GM23338 (cell line): Measurements from ENCODE around the gene ZDHHC8. TPM values are rescaled to one million over a fixed set of nuclear protein-coding genes. Genes with fewer than 3 reads are reported as not detected.

ENCODE experiments used
- ATAC-seq: fragments of 200-7000 bp; cut with Tn5 transposase; 3 replicates; pipeline ENCODE4 v1.9.1; 2020
- DNase-seq: peaks from one replicate; pipeline ENCODE4 v3.0.0-alpha.2; 2015; ENCODE audit warnings: low spot score
- H2AFZ ChIP-seq: fragments of 200-600 bp; sonication (generic); 2 replicates; pipeline ENCODE4 v1.8.0; 2016; ENCODE audit warnings: antibody characterized with exemption, mild to moderate bottlenecking, moderate library complexity
- H3F3A ChIP-seq: fragments of 200-600 bp; sonication (generic); replicated peaks from 2 replicates; pipeline ENCODE4 v1.8.0; 2017; ENCODE audit warnings: antibody characterized with exemption, mixed run types, low read depth
- H3K27ac ChIP-seq: fragments of 200-600 bp; sonication (generic); 2 replicates; pipeline ENCODE4 v1.6.1; 2016; ENCODE audit warnings: low read depth
- H3K27me3 ChIP-seq: fragments of 200-600 bp; sonication (generic); 2 replicates; pipeline ENCODE4 v1.8.0; 2016; ENCODE audit warnings: mild to moderate bottlenecking, mixed run types, moderate library complexity; ENCODE audit not compliant: insufficient read depth
- H3K36me3 ChIP-seq: fragments of 200-600 bp; sonication (generic); 2 replicates; pipeline ENCODE4 v1.8.0; 2016; ENCODE audit warnings: mild to moderate bottlenecking; ENCODE audit not compliant: insufficient read depth
- H3K4me1 ChIP-seq: fragments of 200-600 bp; sonication (generic); 2 replicates; pipeline ENCODE4 v1.8.0; 2016; ENCODE audit warnings: mild to moderate bottlenecking, moderate library complexity; ENCODE audit not compliant: insufficient read depth
- H3K4me2 ChIP-seq: fragments of 200-600 bp; sonication (generic); 2 replicates; pipeline ENCODE4 v1.7.1; 2017; ENCODE audit warnings: mixed run types
- H3K4me3 ChIP-seq: fragments of 200-600 bp; sonication (generic); 2 replicates; pipeline ENCODE4 v1.6.1; 2016; ENCODE audit warnings: mixed run types
- H3K79me2 ChIP-seq: fragments of 200-600 bp; sonication (generic); replicated peaks from 2 replicates; pipeline ENCODE4 v1.8.0; 2017; ENCODE audit warnings: mild to moderate bottlenecking; ENCODE audit not compliant: insufficient read depth
- H3K9me2 ChIP-seq: fragments of 200-600 bp; sonication (generic); 2 replicates; pipeline ENCODE4 v1.8.0; 2017; ENCODE audit not compliant: insufficient read depth
- H4K20me1 ChIP-seq: fragments of 200-600 bp; sonication (generic); replicated peaks from 2 replicates; pipeline ENCODE4 v1.8.0; 2017; ENCODE audit warnings: mild to moderate bottlenecking; ENCODE audit not compliant: insufficient read depth
- H3K27ac Mint-ChIP-seq: 2 replicates; pipeline ENCODE4 v1.8.0; 2020; ENCODE audit warnings: inconsistent platforms, mild to moderate bottlenecking, moderate library complexity, mixed read lengths
- H3K27me3 Mint-ChIP-seq: 3 replicates; pipeline ENCODE4 v1.8.0; 2022; ENCODE audit warnings: low read depth, mild to moderate bottlenecking, moderate library complexity, mixed read lengths, inconsistent platforms; ENCODE audit not compliant: insufficient read depth, poor library complexity
- H3K36me3 Mint-ChIP-seq: 3 replicates; pipeline ENCODE4 v1.8.0; 2021; ENCODE audit warnings: low read depth, mild to moderate bottlenecking, inconsistent platforms, moderate library complexity, mixed read lengths
- H3K4me1 Mint-ChIP-seq: 3 replicates; pipeline ENCODE4 v1.8.0; 2020; ENCODE audit warnings: mild to moderate bottlenecking, inconsistent platforms, mixed read lengths
- H3K4me3 Mint-ChIP-seq: 3 replicates; pipeline ENCODE4 v1.8.0; 2021; ENCODE audit warnings: moderate library complexity, mild to moderate bottlenecking, inconsistent platforms, mixed read lengths
- H3K9me3 Mint-ChIP-seq: 3 replicates; pipeline ENCODE4 v1.8.0; 2020; ENCODE audit warnings: moderate library complexity, mild to moderate bottlenecking, inconsistent platforms, mixed read lengths
- CREB1 ChIP-seq: fragments of 250-450 bp; sonication (Bioruptor Pico); IDR thresholded peaks from 2 replicates; pipeline ENCODE4 v1.5.0; 2020; ENCODE audit warnings: low read depth, mild to moderate bottlenecking, moderate library complexity
- EZH2 ChIP-seq: fragments of 200-600 bp; sonication (generic); IDR thresholded peaks from one replicate; pipeline ENCODE4 v1.8.0; 2017; ENCODE audit warnings: antibody characterized with exemption, mild to moderate bottlenecking, low read depth; ENCODE audit not compliant: unreplicated experiment
- EZH2phosphoT487 ChIP-seq: fragments of 200-600 bp; sonication (generic); IDR thresholded peaks from one replicate; pipeline ENCODE4 v1.8.1; 2018; ENCODE audit warnings: antibody characterized with exemption; ENCODE audit not compliant: unreplicated experiment
- JUNB ChIP-seq: IDR thresholded peaks from one replicate; pipeline ENCODE4 v1.6.1; 2016; ENCODE audit warnings: antibody characterized with exemption; ENCODE audit not compliant: unreplicated experiment
- NANOG ChIP-seq: IDR thresholded peaks from 2 replicates; pipeline ENCODE4 v1.6.1; 2016; ENCODE audit warnings: antibody characterized with exemption, borderline replicate concordance
- POLR2AphosphoS5 ChIP-seq: IDR thresholded peaks from 2 replicates; pipeline ENCODE4 v1.6.1; 2016; ENCODE audit warnings: antibody characterized with exemption, low read depth
- STAT1 ChIP-seq: IDR thresholded peaks from one replicate; pipeline ENCODE4 v1.6.1; 2016; ENCODE audit warnings: antibody characterized with exemption; ENCODE audit not compliant: unreplicated experiment
- ZNF114 ChIP-seq: fragments of 250-450 bp; sonication (Bioruptor Pico); IDR thresholded peaks from 2 replicates; pipeline ENCODE4 v1.5.0; 2020; ENCODE audit warnings: mild to moderate bottlenecking, moderate library complexity
- ZNF462 ChIP-seq: fragments of 250-450 bp; sonication (Bioruptor Pico); IDR thresholded peaks from 2 replicates; pipeline ENCODE4 v1.5.0; 2020; ENCODE audit warnings: mild to moderate bottlenecking, moderate library complexity
- polyA plus RNA-seq: library from polyadenylated mRNA; unstranded; fragments of >200 nt; fragmentation: Nextera tagmentation; extraction: Ambion mirVana; gene quantifications from 2 replicates; pipeline ENCODE4 v1.2.1, GENCODE V29; 2016
- total RNA-seq: library from RNA; depleted of rRNA; stranded (reverse); fragments of >200 nt; shearing (Covaris generic); gene quantifications from 2 replicates; pipeline ENCODE4 v1.2.3, GENCODE V29; 2014
- TF ChIP-seq, protein P1 (sequence below), 2 experiments: fragments of 200-600 bp in 1 of 2; sonication (generic) in 1 of 2; conservative IDR thresholded peaks; 2 replicates each; pipeline versions ENCODE4 v1.5.1 to v1.6.1; 2016 to 2017; ENCODE audit warnings: antibody characterized with exemption in 2 of 2, low read depth in 2 of 2, mild to moderate bottlenecking in 2 of 2, moderate library complexity in 1 of 2

The ZDHHC8 gene
- total and polyA plus RNA-seq, 2 experiments from 2014 or later, result 13.7 to 47.6 TPM

DNA sequence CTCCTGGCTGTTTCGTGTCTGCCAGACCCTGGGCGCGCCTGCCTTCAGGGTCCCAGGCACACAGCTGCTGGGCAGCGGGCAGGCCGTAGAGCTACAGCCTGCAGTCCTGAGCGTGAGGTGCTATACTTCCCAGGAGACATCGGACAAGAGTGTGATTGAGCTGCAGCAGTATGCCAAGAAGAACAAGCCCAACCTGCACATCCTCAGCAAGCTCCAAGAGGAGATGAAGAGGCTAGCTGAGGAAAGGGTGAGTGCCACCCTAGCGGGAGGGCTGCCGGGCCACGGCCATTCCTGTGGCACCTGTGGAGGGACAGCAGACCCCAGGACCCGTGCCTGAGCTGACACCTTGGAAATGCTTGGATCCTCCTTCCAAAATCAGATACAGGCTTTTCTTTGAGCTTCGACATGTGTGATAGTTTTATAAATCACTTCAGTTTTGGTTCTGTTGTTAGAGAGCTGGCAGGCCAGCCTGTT, 22.8 kb upstream of the ZDHHC8 start:
- Mint-ChIP-seq H3K9me3 (no peaks in the 10 kb centered on the region), H3K27ac (no peak overlapping the region), H3K4me3 (no peak overlapping the region), H3K4me1 (no peaks in the 10 kb centered on the region), H3K27me3 (peaks cover 41% of the 10 kb centered on the region), H3K36me3 (peaks cover 72% of the 10 kb centered on the region)
- no peaks in the 10 kb centered on the region for H3K9me2 ChIP-seq
- no peak overlapping the region for H3K4me3 ChIP-seq
- no peak overlapping the region for H2AFZ ChIP-seq
- DNase-seq, result no peak
- peaks cover 28% of the 10 kb centered on the region for H3F3A ChIP-seq
- H4K20me1 ChIP-seq, result peaks cover 29% of the 10 kb centered on the region
- peaks cover under 1% of the 10 kb centered on the region for H3K79me2 ChIP-seq
- TF ChIP-seq STAT1 (no peak), POLR2AphosphoS5 (no peak), CREB1 (no peak), JUNB (no peak), NANOG (no peak), ZNF114 (CRISPR knock-in tag) (no peak), ZNF462 (CRISPR knock-in tag) (no peak), EZH2 (no peak), EZH2phosphoT487 (no peak)
- TF ChIP-seq, protein P1, sequence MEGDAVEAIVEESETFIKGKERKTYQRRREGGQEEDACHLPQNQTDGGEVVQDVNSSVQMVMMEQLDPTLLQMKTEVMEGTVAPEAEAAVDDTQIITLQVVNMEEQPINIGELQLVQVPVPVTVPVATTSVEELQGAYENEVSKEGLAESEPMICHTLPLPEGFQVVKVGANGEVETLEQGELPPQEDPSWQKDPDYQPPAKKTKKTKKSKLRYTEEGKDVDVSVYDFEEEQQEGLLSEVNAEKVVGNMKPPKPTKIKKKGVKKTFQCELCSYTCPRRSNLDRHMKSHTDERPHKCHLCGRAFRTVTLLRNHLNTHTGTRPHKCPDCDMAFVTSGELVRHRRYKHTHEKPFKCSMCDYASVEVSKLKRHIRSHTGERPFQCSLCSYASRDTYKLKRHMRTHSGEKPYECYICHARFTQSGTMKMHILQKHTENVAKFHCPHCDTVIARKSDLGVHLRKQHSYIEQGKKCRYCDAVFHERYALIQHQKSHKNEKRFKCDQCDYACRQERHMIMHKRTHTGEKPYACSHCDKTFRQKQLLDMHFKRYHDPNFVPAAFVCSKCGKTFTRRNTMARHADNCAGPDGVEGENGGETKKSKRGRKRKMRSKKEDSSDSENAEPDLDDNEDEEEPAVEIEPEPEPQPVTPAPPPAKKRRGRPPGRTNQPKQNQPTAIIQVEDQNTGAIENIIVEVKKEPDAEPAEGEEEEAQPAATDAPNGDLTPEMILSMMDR (conservative IDR thresholded peaks at IDR 0.05; ENCODE audit: low read depth in 2 of 2), result no peak
- H3K4me1 ChIP-seq, result no peaks in the 10 kb centered on the region
- ATAC-seq, result no peak
- no peak overlapping the region for H3K27ac ChIP-seq
- peaks cover 16% of the 10 kb centered on the region for H3K36me3 ChIP-seq
- H3K4me2 ChIP-seq, result no peak overlapping the region
- no peaks in the 10 kb centered on the region for H3K27me3 ChIP-seq
